Ishikawa (cell line): Measurements from ENCODE around the gene KSR2.

Source experiments
- CEBPB ChIP-seq: IDR thresholded peaks from 2 replicates; pipeline ENCODE4 v1.6.1; 2012
- CREB1 ChIP-seq: IDR thresholded peaks from 2 replicates; pipeline ENCODE4 v1.6.1; 2012; ENCODE audit warnings: low read depth
- EGR1 ChIP-seq: IDR thresholded peaks from 2 replicates; pipeline ENCODE4 v1.6.1; 2012
- EP300 ChIP-seq: IDR thresholded peaks from 2 replicates; pipeline ENCODE4 v1.6.1; 2012; ENCODE audit warnings: borderline replicate concordance
- FOXM1 ChIP-seq: IDR thresholded peaks from 2 replicates; pipeline ENCODE4 v1.6.1; 2012; ENCODE audit warnings: low read depth, borderline replicate concordance
- NFIC ChIP-seq: IDR thresholded peaks from 2 replicates; pipeline ENCODE4 v1.6.1; 2012
- RAD21 ChIP-seq: IDR thresholded peaks from 2 replicates; pipeline ENCODE4 v1.6.1; 2012; ENCODE audit warnings: low read depth
- TAF1 ChIP-seq: IDR thresholded peaks from 2 replicates; pipeline ENCODE4 v1.6.1; 2012; ENCODE audit warnings: low read depth, mild to moderate bottlenecking
- TCF12 ChIP-seq: IDR thresholded peaks from 2 replicates; pipeline ENCODE4 v1.6.1; 2012; ENCODE audit warnings: low read depth
- TEAD4 ChIP-seq: IDR thresholded peaks from 2 replicates; pipeline ENCODE4 v1.6.1; 2012
- YY1 ChIP-seq: IDR thresholded peaks from 2 replicates; pipeline ENCODE4 v1.6.1; 2012; ENCODE audit warnings: low read depth
- ZBTB7A ChIP-seq: IDR thresholded peaks from 2 replicates; pipeline ENCODE4 v1.6.1; 2012; ENCODE audit warnings: low read depth
- TF ChIP-seq, protein P1 (sequence below): IDR thresholded peaks from 2 replicates; pipeline ENCODE4 v1.6.1; 2012
- TF ChIP-seq, protein P2 (sequence below): IDR thresholded peaks from 2 replicates; pipeline ENCODE4 v1.6.1; 2012; ENCODE audit warnings: low read depth, mild to moderate bottlenecking
- TF ChIP-seq, protein P3 (sequence below): IDR thresholded peaks from 2 replicates; pipeline ENCODE4 v1.6.1; 2012

Gene KSR2

DNA sequence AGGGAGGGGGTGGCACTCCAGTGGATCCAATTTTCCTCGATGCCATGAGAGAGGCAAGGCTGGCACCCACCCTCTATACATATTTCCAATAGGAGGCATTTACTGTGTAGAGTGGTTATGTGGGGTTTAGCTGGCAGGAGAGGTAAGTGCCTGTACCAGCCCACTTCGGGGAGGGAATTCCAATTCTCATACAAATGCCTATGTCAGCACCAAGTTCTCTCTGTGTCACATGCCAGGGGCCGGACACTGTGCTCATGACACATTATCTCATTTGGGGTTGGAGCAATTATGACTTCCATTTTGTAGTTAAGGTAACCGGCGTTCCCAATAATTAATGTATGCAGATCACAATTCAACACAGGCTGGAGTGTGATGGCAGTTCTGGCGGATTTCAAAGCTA is 284.3 kb downstream of the KSR2 start:
- TF ChIP-seq NFIC (no peak), TCF12 (no peak), FOXM1 (no peak)
- TF ChIP-seq, protein P1, sequence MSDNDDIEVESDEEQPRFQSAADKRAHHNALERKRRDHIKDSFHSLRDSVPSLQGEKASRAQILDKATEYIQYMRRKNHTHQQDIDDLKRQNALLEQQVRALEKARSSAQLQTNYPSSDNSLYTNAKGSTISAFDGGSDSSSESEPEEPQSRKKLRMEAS, result no peak

DNA sequence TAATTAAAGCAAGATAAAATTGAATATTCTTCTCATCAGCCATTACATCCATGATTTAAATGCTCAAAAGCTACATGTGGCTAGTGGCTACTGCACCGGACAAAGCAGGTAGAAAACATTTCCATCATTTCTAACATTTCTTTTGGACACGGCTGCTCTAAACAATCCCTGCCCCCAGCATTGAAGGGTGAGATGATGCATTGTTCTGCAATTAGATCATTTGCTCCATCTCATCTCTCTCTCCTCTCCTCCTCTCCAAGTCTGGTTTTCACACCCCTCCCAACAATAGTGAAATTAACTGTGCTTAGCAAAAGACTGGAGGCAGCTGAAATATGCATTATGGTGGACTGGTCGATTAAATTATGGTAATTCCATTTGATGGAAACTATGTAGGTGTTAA is 288.5 kb downstream of the KSR2 start:
- TF ChIP-seq YY1 (no peak), EP300 (no peak), TAF1 (no peak), NFIC (no peak), CREB1 (no peak), ZBTB7A (no peak), FOXM1 (no peak), EGR1 (no peak), RAD21 (no peak), TCF12 (no peak), CEBPB (no peak), TEAD4 (no peak)
- TF ChIP-seq, protein P1, result no peak
- TF ChIP-seq, protein P2, sequence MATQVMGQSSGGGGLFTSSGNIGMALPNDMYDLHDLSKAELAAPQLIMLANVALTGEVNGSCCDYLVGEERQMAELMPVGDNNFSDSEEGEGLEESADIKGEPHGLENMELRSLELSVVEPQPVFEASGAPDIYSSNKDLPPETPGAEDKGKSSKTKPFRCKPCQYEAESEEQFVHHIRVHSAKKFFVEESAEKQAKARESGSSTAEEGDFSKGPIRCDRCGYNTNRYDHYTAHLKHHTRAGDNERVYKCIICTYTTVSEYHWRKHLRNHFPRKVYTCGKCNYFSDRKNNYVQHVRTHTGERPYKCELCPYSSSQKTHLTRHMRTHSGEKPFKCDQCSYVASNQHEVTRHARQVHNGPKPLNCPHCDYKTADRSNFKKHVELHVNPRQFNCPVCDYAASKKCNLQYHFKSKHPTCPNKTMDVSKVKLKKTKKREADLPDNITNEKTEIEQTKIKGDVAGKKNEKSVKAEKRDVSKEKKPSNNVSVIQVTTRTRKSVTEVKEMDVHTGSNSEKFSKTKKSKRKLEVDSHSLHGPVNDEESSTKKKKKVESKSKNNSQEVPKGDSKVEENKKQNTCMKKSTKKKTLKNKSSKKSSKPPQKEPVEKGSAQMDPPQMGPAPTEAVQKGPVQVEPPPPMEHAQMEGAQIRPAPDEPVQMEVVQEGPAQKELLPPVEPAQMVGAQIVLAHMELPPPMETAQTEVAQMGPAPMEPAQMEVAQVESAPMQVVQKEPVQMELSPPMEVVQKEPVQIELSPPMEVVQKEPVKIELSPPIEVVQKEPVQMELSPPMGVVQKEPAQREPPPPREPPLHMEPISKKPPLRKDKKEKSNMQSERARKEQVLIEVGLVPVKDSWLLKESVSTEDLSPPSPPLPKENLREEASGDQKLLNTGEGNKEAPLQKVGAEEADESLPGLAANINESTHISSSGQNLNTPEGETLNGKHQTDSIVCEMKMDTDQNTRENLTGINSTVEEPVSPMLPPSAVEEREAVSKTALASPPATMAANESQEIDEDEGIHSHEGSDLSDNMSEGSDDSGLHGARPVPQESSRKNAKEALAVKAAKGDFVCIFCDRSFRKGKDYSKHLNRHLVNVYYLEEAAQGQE, result no peak
- TF ChIP-seq, protein P3, sequence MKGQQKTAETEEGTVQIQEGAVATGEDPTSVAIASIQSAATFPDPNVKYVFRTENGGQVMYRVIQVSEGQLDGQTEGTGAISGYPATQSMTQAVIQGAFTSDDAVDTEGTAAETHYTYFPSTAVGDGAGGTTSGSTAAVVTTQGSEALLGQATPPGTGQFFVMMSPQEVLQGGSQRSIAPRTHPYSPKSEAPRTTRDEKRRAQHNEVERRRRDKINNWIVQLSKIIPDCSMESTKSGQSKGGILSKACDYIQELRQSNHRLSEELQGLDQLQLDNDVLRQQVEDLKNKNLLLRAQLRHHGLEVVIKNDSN, result no peak

DNA sequence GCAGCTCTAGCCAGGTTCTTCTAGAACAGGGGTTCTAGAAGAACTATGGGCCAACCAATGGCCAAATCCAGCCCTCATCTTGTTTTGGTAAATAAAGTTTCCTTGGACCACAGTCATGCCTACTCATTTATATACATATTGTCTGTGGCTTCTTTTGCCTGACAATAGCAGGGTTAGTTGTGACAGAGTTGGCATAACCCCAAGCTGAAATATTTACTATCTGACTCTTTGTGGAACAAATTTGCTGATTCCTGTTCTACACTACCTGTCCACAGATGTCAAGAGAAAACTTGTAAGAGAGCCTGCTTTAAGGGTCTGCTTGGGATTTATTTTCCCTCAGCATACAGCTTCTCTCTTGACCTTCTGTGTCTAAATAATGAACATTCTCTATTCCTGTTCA is 289.0 kb downstream of the KSR2 start:
- TF ChIP-seq CEBPB (no peak), RAD21 (no peak)

DNA sequence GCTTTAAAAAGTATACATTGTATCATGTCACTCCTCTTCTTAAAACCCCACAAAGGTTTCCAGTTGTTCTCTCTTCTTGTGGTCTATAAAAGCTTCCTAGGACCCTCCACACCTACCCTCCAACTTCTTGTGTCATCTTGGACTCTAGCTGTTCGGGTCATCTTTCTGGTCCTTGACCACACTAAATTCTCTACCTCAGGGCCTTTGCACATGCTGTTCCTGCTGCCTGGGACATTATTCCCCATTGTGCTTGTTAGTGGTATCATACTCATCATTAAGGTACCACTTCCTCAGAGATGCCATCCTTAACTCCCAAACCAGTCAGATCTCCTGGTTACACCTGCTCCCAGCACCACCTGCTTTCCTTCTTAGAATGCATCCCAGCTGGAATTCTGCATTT is 294.0 kb downstream of the KSR2 start:
- no peak for TF ChIP-seq YY1
- TF ChIP-seq TCF12, result no peak
- TF ChIP-seq EGR1, result no peak
- TF ChIP-seq, protein P3, result no peak

DNA sequence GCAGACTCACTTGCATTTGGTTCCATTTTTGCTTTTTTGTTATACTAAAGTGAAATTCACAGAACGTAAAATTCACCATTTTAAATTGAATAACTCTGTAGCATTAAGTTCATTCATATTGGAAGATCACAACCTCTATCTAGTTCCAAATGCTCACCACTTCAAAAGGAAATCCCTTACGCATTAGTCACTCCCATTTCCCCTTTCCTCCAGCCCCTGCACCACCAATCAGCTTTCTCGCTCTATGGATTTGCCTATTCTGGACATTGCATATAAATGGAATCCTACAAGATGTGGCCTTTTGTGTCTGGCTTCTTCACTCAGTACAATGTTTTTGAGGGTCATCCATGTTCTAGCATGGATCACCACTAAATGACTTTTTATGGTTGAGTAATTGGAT is 294.5 kb downstream of the KSR2 start:
- no peak for TF ChIP-seq TAF1
- no peak for TF ChIP-seq TCF12
- TF ChIP-seq TEAD4, result no peak
- TF ChIP-seq, protein P1, result no peak
- TF ChIP-seq RAD21, result no peak
- TF ChIP-seq ZBTB7A, result no peak

DNA sequence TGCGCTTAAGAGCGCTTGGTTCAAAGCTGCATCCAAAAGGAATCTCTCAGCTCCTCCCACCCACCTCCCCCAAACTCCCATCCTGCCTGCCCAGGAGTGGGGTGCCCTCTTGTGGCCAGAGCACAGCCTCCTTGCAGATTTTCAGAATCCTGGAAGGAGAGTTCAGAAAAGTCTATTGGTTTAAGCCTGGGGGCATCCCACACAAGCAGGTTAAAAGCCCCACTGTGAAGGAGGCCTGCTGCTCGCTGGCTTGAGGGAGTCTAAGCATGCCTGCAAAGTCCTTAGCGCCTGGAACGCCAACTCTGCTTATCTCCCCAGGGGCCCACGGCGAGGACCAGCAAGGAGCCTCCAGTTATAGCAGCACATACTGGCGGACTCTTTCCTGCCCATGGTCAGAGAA is 297.1 kb downstream of the KSR2 start:
- TF ChIP-seq, protein P3, result no peak
- peak; percentile 57 for TF ChIP-seq RAD21

DNA sequence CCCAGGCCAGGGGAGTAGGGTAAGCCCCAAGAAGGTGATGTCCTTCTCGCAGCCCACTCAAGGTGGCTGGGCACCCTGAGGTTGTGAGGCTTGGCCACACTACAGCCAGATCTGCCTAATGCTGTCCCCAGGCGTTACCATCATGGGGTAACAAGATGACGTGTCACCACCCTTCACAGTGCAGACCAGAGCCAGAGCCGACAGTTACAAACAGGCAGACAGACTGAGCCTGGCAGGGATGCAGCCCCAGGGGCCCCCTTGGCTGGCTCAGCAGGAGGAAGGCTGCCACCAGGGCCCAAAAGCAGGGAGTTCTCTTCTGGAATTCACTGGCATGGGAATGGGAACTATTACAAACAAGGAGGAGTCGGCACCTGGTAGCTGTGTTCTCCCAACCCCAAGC is 304.6 kb downstream of the KSR2 start:
- TF ChIP-seq TEAD4, result no peak
- TF ChIP-seq RAD21, result no peak
- TF ChIP-seq EGR1, result no peak
- TF ChIP-seq FOXM1, result no peak
- TF ChIP-seq, protein P2, result no peak
- TF ChIP-seq EP300, result no peak
- no peak for TF ChIP-seq ZBTB7A
- TF ChIP-seq TCF12, result no peak
- TF ChIP-seq YY1, result no peak
- no peak for TF ChIP-seq TAF1
- TF ChIP-seq, protein P1, result no peak
- TF ChIP-seq CEBPB, result no peak
- TF ChIP-seq NFIC, result no peak
